ENCODE results near the gene NEGR1.

DNA sequence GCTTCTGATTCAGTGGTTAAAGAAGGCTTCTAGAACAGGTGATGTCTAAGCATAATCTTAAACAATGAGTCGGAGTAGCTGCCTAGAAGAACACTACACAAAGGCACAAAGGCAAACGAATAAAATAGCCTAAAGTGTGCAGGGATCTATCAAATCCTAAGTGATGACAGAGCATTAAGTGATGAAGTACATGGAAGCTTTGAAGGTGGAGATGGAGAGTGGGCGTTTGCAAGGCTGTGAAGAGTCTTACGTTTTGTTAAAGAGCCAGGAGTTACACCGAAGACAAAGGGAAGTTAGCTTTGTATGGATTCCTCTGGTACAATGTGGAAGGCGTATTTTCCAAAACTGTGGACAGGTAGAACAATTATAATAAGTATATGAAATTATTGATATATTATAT lies 270.6 kb downstream of the NEGR1 start:
- no peak for TF ChIP-seq EZH2 (IDR thresholded peaks at IDR 0.05; ENCODE audit: low read depth)
- TF ChIP-seq, protein P1, sequence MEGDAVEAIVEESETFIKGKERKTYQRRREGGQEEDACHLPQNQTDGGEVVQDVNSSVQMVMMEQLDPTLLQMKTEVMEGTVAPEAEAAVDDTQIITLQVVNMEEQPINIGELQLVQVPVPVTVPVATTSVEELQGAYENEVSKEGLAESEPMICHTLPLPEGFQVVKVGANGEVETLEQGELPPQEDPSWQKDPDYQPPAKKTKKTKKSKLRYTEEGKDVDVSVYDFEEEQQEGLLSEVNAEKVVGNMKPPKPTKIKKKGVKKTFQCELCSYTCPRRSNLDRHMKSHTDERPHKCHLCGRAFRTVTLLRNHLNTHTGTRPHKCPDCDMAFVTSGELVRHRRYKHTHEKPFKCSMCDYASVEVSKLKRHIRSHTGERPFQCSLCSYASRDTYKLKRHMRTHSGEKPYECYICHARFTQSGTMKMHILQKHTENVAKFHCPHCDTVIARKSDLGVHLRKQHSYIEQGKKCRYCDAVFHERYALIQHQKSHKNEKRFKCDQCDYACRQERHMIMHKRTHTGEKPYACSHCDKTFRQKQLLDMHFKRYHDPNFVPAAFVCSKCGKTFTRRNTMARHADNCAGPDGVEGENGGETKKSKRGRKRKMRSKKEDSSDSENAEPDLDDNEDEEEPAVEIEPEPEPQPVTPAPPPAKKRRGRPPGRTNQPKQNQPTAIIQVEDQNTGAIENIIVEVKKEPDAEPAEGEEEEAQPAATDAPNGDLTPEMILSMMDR (conservative IDR thresholded peaks at IDR 0.05), result no peak

Data from PC-9 (cell line).